ENCODE measurements around the gene SGK1.
"Not testable (repeated sequence)": the region's sequence is repeated elsewhere in the genome, so short reads cannot be mapped to it uniquely, and the experiment has no call there.

DNA sequence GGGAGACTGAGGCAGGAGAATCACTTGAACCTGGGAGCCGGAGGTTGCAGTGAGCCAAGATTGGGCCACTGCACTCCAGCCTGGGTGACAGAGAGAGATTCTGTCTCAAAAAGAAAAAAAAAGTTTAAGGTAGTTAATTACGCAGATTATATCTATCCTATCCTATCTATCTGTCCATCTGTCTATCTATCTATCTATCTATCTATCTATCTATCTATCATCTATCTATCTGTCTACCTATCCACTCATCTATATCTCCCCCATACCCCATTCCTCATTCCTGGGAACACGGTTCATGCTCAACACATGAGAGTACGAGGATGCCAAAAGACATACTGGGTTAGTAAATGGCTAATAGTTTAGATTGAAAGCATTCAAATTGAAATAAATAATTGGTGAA lies 8.3 kb upstream of the SGK1 start:
- not testable (repeated sequence) for TF ChIP-seq ZNF311 (tag by site-specific recombination; IDR thresholded peaks at IDR 0.05; ENCODE audit: borderline replicate concordance); ZNF561 (tag by site-specific recombination; IDR thresholded peaks at IDR 0.05; ENCODE audit: borderline replicate concordance); PRDM1 (tag by site-specific recombination; IDR thresholded peaks at IDR 0.05); CTCF (tag by site-specific recombination; IDR thresholded peaks at IDR 0.05); ZNF660 (tag by site-specific recombination; IDR thresholded peaks at IDR 0.05); ZNF112 (tag by site-specific recombination; IDR thresholded peaks at IDR 0.05); KLF9 (tag by site-specific recombination; IDR thresholded peaks at IDR 0.05; ENCODE audit: low read depth); ZNF792 (tag by site-specific recombination; IDR thresholded peaks at IDR 0.05); ZNF555 (tag by site-specific recombination; conservative IDR thresholded peaks at IDR 0.05)
- TF ChIP-seq, protein P1, sequence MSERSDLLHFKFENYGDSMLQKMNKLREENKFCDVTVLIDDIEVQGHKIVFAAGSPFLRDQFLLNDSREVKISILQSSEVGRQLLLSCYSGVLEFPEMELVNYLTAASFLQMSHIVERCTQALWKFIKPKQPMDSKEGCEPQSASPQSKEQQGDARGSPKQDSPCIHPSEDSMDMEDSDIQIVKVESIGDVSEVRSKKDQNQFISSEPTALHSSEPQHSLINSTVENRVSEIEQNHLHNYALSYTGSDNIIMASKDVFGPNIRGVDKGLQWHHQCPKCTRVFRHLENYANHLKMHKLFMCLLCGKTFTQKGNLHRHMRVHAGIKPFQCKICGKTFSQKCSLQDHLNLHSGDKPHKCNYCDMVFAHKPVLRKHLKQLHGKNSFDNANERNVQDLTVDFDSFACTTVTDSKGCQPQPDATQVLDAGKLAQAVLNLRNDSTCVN (tag by site-specific recombination; optimal IDR thresholded peaks at IDR 0.05) = not testable (repeated sequence)
- TF ChIP-seq, protein P2, sequence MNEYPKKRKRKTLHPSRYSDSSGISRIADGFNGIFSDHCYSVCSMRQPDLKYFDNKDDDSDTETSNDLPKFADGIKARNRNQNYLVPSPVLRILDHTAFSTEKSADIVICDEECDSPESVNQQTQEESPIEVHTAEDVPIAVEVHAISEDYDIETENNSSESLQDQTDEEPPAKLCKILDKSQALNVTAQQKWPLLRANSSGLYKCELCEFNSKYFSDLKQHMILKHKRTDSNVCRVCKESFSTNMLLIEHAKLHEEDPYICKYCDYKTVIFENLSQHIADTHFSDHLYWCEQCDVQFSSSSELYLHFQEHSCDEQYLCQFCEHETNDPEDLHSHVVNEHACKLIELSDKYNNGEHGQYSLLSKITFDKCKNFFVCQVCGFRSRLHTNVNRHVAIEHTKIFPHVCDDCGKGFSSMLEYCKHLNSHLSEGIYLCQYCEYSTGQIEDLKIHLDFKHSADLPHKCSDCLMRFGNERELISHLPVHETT (tag by site-specific recombination; IDR thresholded peaks at IDR 0.05) = not testable (repeated sequence)

All from HEK293 (cell line).